H54 (cell line): ENCODE data around the gene BAZ2B.
A peak's percentile ranks its signal among the peaks of the same experiment; 100 is the strongest.
"Not testable (repeated sequence)": the region's sequence is repeated elsewhere in the genome, so short reads cannot be mapped to it uniquely, and the experiment has no call there.

Source experiments
- DNase-seq: peaks from one replicate; pipeline ENCODE4 v3.0.0; 2011; ENCODE audit warnings: low spot score, mixed read lengths; ENCODE audit not compliant: insufficient read length
- FAIRE-seq: peaks from 3 replicates; lab custom pipeline; 2011; peaks lifted over from hg19 to GRCh38; lab: Jason Lieb, UNC
- POLR2A ChIP-seq: IDR thresholded peaks from 2 replicates; pipeline ENCODE4 v1.6.1; 2011; ENCODE audit warnings: low read depth, mild to moderate bottlenecking, low read length

The BAZ2B gene

DNA sequence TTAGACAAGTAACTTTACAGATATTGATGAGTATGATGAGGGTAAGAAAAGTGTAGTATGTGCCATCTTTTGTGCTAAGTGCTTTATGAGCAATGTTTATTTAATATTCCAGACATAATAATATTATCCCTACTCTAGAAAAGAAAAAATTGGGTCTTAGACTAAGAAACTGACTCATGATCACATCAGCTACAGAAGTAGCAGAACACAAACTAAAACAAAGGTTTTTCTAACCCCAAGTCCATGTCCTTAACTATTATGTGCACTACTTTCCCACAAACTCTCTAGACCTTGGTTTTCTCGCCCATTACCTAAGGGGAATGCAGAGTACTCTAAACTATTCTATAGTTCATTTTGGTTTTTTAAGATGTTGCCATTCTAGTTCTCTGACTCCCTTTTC is 64.5 kb downstream of the BAZ2B start:
- FAIRE-seq = peak; percentile 27
- TF ChIP-seq POLR2A = no peak
- DNase-seq = no peak

GRCh38 chr2:159550231-159550630 is 66.1 kb downstream of the BAZ2B start:
- DNase-seq (no peak), FAIRE-seq (no peak)
- no peak for TF ChIP-seq POLR2A

DNA sequence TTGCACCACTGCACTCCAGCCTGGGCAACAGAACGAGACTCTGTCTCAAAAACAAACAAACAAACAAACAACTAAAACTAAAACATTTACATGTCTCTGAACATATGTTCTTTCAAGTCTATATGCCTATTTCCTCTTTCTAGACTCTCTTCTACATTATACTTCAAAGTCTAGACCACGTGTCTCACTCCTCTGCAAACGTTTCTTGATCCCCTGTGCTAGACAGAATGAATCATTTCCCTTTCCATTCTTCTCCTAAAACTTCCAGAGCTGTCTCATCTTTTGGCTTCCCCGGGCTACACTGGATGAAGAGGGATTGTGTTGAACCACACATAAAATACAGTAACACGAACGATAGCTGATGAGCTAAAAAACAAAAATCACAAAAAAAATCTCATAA is 67.1 kb downstream of the BAZ2B start:
- no peak for TF ChIP-seq POLR2A
- FAIRE-seq = peak; percentile 50
- DNase-seq = peak; percentile 7

DNA sequence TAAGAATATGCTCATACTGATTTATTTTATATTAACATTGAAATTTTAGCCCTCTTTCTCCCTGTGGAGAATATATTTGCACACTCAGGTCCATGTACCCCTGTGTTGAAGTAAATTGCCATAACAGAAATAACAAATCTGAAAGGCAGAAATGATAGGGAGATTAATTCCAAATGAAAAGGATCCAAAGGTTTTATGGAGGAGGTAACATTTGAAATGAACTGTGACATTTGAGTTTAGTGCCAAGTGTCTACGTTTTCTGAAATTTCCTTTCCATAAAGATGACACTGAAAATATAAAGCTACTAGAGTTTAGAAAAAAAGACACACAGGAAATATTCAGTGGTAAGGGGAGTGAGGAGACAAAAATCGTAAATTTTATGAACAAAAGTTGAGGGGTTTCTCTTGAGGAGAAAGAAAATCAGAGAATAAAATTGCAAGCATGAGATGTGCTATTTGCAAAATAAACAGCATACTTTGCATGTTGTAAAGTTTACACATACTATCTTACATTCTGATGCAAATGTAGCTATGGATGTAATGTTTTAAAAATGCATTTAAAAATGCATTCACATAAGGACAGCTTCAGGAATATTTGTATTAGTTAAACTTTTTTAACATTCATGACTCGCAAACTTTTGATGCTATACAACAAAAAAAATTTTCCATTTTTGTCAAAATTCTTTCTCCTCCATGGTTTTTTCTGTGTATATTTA is 69.5 kb downstream of the BAZ2B start:
- DNase-seq (no peak), FAIRE-seq (no peak)
- no peak for TF ChIP-seq POLR2A

GRCh38 chr2:159546039-159546438 is 70.3 kb downstream of the BAZ2B start:
- FAIRE-seq (no peak), DNase-seq (no peak)
- no peak for TF ChIP-seq POLR2A

GRCh38 chr2:159545085-159545484 is 71.3 kb downstream of the BAZ2B start:
- DNase-seq (no peak), FAIRE-seq (no peak)
- no peak for TF ChIP-seq POLR2A

GRCh38 chr2:159542101-159542500 is 74.2 kb downstream of the BAZ2B start:
- no peak for DNase-seq
- FAIRE-seq = no peak
- no peak for TF ChIP-seq POLR2A

DNA sequence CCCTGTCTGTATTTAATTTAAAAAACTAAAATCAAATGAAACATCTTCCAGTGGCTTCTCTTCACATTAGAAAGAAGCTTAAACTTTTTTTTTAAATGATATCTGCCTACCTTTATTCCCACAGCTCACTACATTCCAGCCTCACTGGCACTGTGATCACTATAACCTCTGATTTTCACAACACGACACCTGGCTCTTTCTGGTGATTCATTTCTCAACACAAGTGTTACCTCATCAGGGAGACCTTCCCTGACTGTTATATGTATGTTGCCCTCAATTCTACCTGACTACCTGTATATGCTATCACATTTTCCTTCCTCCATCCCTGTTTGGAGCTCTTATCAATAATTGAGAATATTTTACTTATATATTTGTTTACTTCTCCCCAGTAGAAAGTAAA is 76.6 kb downstream of the BAZ2B start:
- no peak for FAIRE-seq
- no peak for DNase-seq
- TF ChIP-seq POLR2A = no peak

GRCh38 chr2:159538801-159539200 is 77.5 kb downstream of the BAZ2B start:
- no peak for TF ChIP-seq POLR2A
- FAIRE-seq = no peak

GRCh38 chr2:159535261-159535660 is 81.1 kb downstream of the BAZ2B start:
- DNase-seq, FAIRE-seq: not testable (repeated sequence)

More at GRCh38 chr2:159538801-159539200, 77.5 kb downstream of the BAZ2B start:
- DNase-seq = no peak

DNA sequence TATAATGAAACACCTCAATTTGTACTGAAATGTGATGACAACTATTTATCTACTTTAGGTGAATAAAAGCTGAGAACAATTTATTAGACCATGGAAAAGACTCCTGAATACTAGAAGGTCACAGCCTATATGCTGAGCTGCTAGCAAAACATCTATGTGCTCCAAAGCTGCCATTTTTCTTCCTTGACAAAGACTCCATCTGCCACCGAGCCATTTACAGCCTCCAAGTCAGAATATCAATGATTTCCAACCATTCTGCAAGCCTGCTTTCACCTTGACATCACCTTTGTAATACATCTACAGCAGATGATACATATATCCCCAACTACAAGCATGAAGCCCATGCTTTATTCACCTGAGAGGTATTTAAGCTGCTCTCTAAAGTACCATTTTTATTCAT is 84.9 kb downstream of the BAZ2B start:
- FAIRE-seq = no peak
- no peak for DNase-seq
- TF ChIP-seq POLR2A = no peak

GRCh38 chr2:159526433-159526832 is 89.9 kb downstream of the BAZ2B start:
- FAIRE-seq (no peak), DNase-seq (no peak)
- TF ChIP-seq POLR2A = no peak

DNA sequence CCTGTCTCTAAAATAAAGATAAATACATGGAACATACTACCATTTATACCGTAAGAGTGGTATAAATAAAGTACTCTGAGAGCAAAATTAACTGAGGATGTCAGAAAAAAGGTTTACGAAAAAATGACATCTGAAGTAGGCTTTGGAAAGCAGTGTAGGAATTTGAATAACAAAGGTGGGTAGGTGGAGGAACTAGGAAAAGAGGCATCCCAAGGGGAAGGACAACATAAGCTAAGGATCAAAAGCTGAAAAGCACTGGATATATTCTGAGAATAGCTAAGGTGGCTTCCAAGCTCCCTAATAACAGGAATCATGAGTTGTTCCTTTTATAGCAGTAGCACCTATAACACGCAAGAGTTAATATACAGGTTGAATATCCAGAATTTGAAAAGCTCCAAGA is 91.3 kb downstream of the BAZ2B start:
- no peak for TF ChIP-seq POLR2A
- FAIRE-seq = peak; percentile 36
- no peak for DNase-seq

DNA sequence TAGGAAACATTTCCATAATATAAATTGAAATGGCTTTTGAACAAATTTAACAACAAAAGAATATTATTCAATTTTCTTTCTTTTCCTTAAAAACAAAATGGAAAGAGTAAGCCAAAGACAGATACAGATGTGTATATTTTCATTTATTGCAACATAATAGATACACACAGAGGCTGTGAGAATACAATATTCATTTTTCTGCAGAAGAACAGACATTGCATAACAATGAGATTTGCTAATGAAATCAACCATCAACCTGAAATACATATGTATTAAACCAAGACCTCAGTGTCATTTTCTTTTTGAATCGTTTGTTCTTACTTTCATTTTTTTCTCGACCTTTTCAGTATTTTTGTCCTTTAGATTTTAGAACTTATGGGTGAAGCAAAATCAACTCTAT is 95.1 kb downstream of the BAZ2B start:
- no peak for FAIRE-seq
- DNase-seq = no peak
- TF ChIP-seq POLR2A = no peak

DNA sequence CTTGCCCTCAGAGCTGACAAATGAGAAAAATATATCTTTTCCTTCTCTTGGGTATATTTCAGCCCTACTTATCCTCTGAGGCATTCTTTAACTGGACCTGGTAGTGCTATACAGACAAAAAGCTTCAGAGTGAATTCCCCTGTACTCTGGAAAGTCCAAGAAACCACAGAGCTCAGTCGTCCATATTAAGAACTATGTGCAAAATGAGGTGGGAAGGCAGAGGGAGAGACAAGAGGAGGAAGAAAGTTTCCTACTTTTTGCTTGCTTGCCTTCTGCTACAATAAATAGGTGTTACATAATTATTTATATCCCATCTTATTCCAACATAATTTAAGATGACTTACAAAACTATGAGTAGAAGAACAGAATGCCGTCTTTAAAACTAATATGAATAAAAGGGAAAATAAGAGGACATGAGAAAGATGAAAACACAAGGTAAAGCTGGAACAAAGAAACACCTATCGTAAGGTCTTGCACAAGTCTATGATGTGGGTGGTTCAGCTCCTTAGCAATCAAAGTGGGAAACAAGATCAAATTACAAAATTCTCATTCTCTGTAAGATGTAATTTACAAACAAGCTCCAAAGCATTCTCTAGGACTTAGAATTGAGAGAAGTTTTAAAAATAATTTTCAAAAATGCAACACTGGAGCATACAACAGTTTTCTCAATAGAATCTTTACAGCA is 97.9 kb downstream of the BAZ2B start:
- no peak for TF ChIP-seq POLR2A
- DNase-seq (no peak), FAIRE-seq (peak; percentile 57)
